Caco-2 (cell line): ENCODE measurements around the gene MFSD6. TPM values are rescaled to one million over a fixed set of nuclear protein-coding genes. Genes with fewer than 3 reads are reported as not detected.
A peak's percentile ranks its signal among the peaks of the same experiment; 100 is the strongest.

Experiments used
- BruUV-seq: library from RNA; stranded (reverse); fragments of 400-500 nt; replicated peaks from 2 replicates; lab custom pipeline; 2021; lab: Mats Ljungman, UMichigan
- CTCF ChIA-PET: fragments of 300-600 bp; sonication (Branson Sonifier 250); formaldehyde crosslinking; loops from one replicate; lab custom pipeline; 2022; ENCODE audit warnings: antibody characterized with exemption; lab: Charles Lee
- POLR2A ChIA-PET: fragments of 300-600 bp; sonication (Branson Sonifier 250); formaldehyde crosslinking; loops from one replicate; lab custom pipeline; 2022; ENCODE audit warnings: antibody characterized with exemption; lab: Charles Lee
- DNase-seq, 2 experiments: peaks; one replicate each; pipeline versions ENCODE4 v3.0.0 to v3.0.0-alpha.2; 2020 to 2022
- H3K27me3 ChIP-seq: replicated peaks from 2 replicates; pipeline ENCODE4 v1.6.0; 2011; ENCODE audit warnings: low read length; ENCODE audit not compliant: control insufficient read depth, insufficient read depth
- H3K36me3 ChIP-seq: 2 replicates; pipeline ENCODE4 v1.5.1; 2011; ENCODE audit warnings: low read length; ENCODE audit not compliant: control insufficient read depth, insufficient read depth
- H3K4me1 ChIP-seq: fragments of 250-450 bp; sonication (Bioruptor Pico); 2 replicates; pipeline ENCODE4 v1.5.1; 2020; ENCODE audit warnings: mild to moderate bottlenecking
- H3K4me3 ChIP-seq: 2 replicates; pipeline ENCODE4 v1.5.1; 2011; ENCODE audit warnings: low read depth, mild to moderate bottlenecking, control low read depth, low read length
- H3K9me3 ChIP-seq: fragments of 250-450 bp; sonication (Bioruptor Pico); 2 replicates; pipeline ENCODE4 v1.5.1; 2020; ENCODE audit warnings: mild to moderate bottlenecking, moderate library complexity
- H3K27ac Mint-ChIP-seq: one replicate; pipeline ENCODE4 v1.8.0; 2022; ENCODE audit warnings: mixed read lengths; ENCODE audit not compliant: unreplicated experiment
- H3K27me3 Mint-ChIP-seq: one replicate; pipeline ENCODE4 v1.8.0; 2022; ENCODE audit warnings: mixed read lengths; ENCODE audit not compliant: insufficient read depth, unreplicated experiment
- H3K36me3 Mint-ChIP-seq: one replicate; pipeline ENCODE4 v1.8.0; 2022; ENCODE audit warnings: mild to moderate bottlenecking, mixed read lengths; ENCODE audit not compliant: insufficient read depth, unreplicated experiment
- H3K4me1 Mint-ChIP-seq: one replicate; pipeline ENCODE4 v1.8.0; 2022; ENCODE audit warnings: low read depth, mixed read lengths; ENCODE audit not compliant: unreplicated experiment
- H3K4me3 Mint-ChIP-seq: one replicate; pipeline ENCODE4 v1.8.0; 2022; ENCODE audit warnings: mild to moderate bottlenecking, moderate library complexity, mixed read lengths; ENCODE audit not compliant: unreplicated experiment
- H3K9me3 Mint-ChIP-seq: one replicate; pipeline ENCODE4 v1.8.0; 2022; ENCODE audit warnings: mixed read lengths; ENCODE audit not compliant: unreplicated experiment
- CTCF ChIP-seq, 2 experiments: fragments of 200-600 bp in 1 of 2; IDR thresholded peaks; 1 replicate in 1 of 2; 2 replicates in 1 of 2; pipeline versions ENCODE4 v1.5.1 to v1.8.0; 2011 to 2022; ENCODE audit warnings: antibody characterized with exemption in 1 of 2, control low read depth in 1 of 2, inconsistent platforms in 1 of 2, low read depth in 1 of 2, low read length in 1 of 2, mild to moderate bottlenecking in 1 of 2, moderate library complexity in 1 of 2; ENCODE audit not compliant: insufficient read depth in 1 of 2, severe bottlenecking in 1 of 2, unreplicated experiment in 1 of 2
- intact Hi-C: fragments of 100-400 bp; cut with micrococcal nuclease; formaldehyde crosslinking; loops from one replicate; pipeline ENCODE4 v1.10.0; 2022; ENCODE audit not compliant: unreplicated experiment
- total RNA-seq: library from RNA; stranded (reverse); gene quantifications from 2 replicates; pipeline ENCODE4 v1.2.3, GENCODE V29; 2022

Gene MFSD6
- total RNA-seq, 1 experiment from 2014 or later = 11.1 TPM

DNA sequence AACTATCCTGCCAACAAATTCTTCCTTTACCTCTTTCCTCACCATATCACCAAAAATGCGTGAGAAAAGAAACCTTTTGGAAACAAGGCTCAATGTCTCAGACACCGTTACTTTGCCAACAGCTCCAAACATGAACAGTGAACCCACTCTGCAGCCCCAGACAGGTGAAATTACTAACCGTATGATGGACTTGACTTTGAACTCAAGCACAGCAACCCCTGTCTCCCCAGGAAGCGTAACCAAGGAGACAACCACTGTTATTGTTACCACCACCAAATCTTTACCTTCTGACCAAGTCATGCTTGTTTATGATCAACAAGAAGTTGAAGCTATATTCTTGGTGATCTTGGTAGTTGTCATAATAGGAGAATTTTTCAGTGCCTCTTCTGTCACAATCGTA lies 28.4 kb downstream of the MFSD6 start:
- TSS peak; percentile 38 for BruUV-seq
- no peaks in the 10 kb centered on the region for H3K9me3 ChIP-seq
- no peak for DNase-seq
- H3K4me1 Mint-ChIP-seq = peaks cover 8% of the 10 kb centered on the region
- no peaks in the 10 kb centered on the region for H3K36me3 Mint-ChIP-seq
- H3K27me3 ChIP-seq = no peaks in the 10 kb centered on the region
- ChIA-PET POLR2A (no interaction called here), CTCF (no interaction called here)
- H3K27ac Mint-ChIP-seq = no peak overlapping the region
- H3K27me3 Mint-ChIP-seq = no peaks in the 10 kb centered on the region
- no peak overlapping the region for H3K4me3 Mint-ChIP-seq
- H3K4me1 ChIP-seq = no peaks in the 10 kb centered on the region
- TF ChIP-seq CTCF (IDR thresholded peaks at IDR 0.05; ENCODE audit: insufficient read depth in 1 of 2, low read depth in 1 of 2, low read length in 1 of 2, severe bottlenecking in 1 of 2, unreplicated experiment in 1 of 2) = no peak
- no peaks in the 10 kb centered on the region for H3K36me3 ChIP-seq
- H3K4me3 ChIP-seq = no peak overlapping the region
- intact Hi-C loops = no loop called here
- H3K9me3 Mint-ChIP-seq = no peaks in the 10 kb centered on the region

GRCh38 chr2:190440113-190440512 lies 32.0 kb downstream of the MFSD6 start:
- Mint-ChIP-seq H3K27ac (no peak overlapping the region), H3K4me3 (no peak overlapping the region), H3K4me1 (no peaks in the 10 kb centered on the region), H3K36me3 (no peaks in the 10 kb centered on the region), H3K9me3 (no peaks in the 10 kb centered on the region), H3K27me3 (no peaks in the 10 kb centered on the region)
- Histone ChIP-seq H3K27me3 (no peaks in the 10 kb centered on the region), H3K4me1 (no peaks in the 10 kb centered on the region), H3K9me3 (no peaks in the 10 kb centered on the region), H3K36me3 (no peaks in the 10 kb centered on the region), H3K4me3 (no peak overlapping the region)
- DNase-seq = no peak
- BruUV-seq = no TSS peak
- CTCF ChIA-PET = no interaction called here
- intact Hi-C loops = no loop called here
- POLR2A ChIA-PET = no interaction called here
- TF ChIP-seq CTCF (IDR thresholded peaks at IDR 0.05; ENCODE audit: insufficient read depth in 1 of 2, low read depth in 1 of 2, low read length in 1 of 2, severe bottlenecking in 1 of 2, unreplicated experiment in 1 of 2) = no peak

GRCh38 chr2:190441564-190441963 lies 33.4 kb downstream of the MFSD6 start:
- CTCF ChIA-PET = no interaction called here
- no peak for DNase-seq
- Mint-ChIP-seq H3K27ac (no peak overlapping the region), H3K36me3 (no peaks in the 10 kb centered on the region), H3K9me3 (no peaks in the 10 kb centered on the region), H3K27me3 (no peaks in the 10 kb centered on the region), H3K4me3 (no peak overlapping the region), H3K4me1 (no peaks in the 10 kb centered on the region)
- no peak overlapping the region for H3K4me3 ChIP-seq
- TF ChIP-seq CTCF (IDR thresholded peaks at IDR 0.05; ENCODE audit: insufficient read depth in 1 of 2, low read depth in 1 of 2, low read length in 1 of 2, severe bottlenecking in 1 of 2, unreplicated experiment in 1 of 2) = no peak
- H3K9me3 ChIP-seq = no peaks in the 10 kb centered on the region
- H3K36me3 ChIP-seq = no peaks in the 10 kb centered on the region
- no peaks in the 10 kb centered on the region for H3K27me3 ChIP-seq
- BruUV-seq = no TSS peak
- intact Hi-C loops = no loop called here
- H3K4me1 ChIP-seq = no peaks in the 10 kb centered on the region
- POLR2A ChIA-PET = no interaction called here
